RKO (cell line): ENCODE results near the gene SLC25A33.
"Not testable (repeated sequence)": the region's sequence is repeated elsewhere in the genome, so short reads cannot be mapped to it uniquely, and the experiment has no call there.

Source experiments
- DNase-seq: peaks from one replicate; pipeline ENCODE4 v3.0.0-alpha.2; 2016; ENCODE audit warnings: low spot score

SLC25A33 gene

GRCh38 chr1:9621032-9621431 is 81.8 kb downstream of the SLC25A33 start:
- DNase-seq, result no peak

- no peak for DNase-seq
Measured at GRCh38 chr1:9624081-9624480, 84.8 kb downstream of the SLC25A33 start.

- DNase-seq, result not testable (repeated sequence)
Measured at GRCh38 chr1:9625030-9625429, 85.8 kb downstream of the SLC25A33 start.

- DNase-seq, result no peak
Measured at GRCh38 chr1:9626201-9626608, 86.9 kb downstream of the SLC25A33 start.

- DNase-seq, result no peak
Measured at GRCh38 chr1:9628541-9629444, 89.5 kb downstream of the SLC25A33 start.

GRCh38 chr1:9629445-9630201 is 90.4 kb downstream of the SLC25A33 start:
- no peak for DNase-seq

- DNase-seq, result no peak
Measured at GRCh38 chr1:9630331-9631111, 91.3 kb downstream of the SLC25A33 start.

GRCh38 chr1:9631613-9632012 is 92.3 kb downstream of the SLC25A33 start:
- no peak for DNase-seq

GRCh38 chr1:9633493-9633892 is 94.2 kb downstream of the SLC25A33 start:
- DNase-seq, result no peak

- DNase-seq, result no peak
Measured at GRCh38 chr1:9634582-9634981, 95.3 kb downstream of the SLC25A33 start.
